Tracheal epithelial cell (primary cell): ENCODE results near the gene PLOD3. TPM values are rescaled to one million over a fixed set of nuclear protein-coding genes. Genes with fewer than 3 reads are reported as not detected.

Source experiments
- total RNA-seq: library from RNA; depleted of rRNA; stranded (reverse); fragments of >200 nt; gene quantifications from 2 replicates; pipeline ENCODE4 v1.2.1, GENCODE V29; 2014

The PLOD3 gene, protein sequence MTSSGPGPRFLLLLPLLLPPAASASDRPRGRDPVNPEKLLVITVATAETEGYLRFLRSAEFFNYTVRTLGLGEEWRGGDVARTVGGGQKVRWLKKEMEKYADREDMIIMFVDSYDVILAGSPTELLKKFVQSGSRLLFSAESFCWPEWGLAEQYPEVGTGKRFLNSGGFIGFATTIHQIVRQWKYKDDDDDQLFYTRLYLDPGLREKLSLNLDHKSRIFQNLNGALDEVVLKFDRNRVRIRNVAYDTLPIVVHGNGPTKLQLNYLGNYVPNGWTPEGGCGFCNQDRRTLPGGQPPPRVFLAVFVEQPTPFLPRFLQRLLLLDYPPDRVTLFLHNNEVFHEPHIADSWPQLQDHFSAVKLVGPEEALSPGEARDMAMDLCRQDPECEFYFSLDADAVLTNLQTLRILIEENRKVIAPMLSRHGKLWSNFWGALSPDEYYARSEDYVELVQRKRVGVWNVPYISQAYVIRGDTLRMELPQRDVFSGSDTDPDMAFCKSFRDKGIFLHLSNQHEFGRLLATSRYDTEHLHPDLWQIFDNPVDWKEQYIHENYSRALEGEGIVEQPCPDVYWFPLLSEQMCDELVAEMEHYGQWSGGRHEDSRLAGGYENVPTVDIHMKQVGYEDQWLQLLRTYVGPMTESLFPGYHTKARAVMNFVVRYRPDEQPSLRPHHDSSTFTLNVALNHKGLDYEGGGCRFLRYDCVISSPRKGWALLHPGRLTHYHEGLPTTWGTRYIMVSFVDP
- 24.7 and 37.4 TPM in 2 replicates for total RNA-seq

DNA sequence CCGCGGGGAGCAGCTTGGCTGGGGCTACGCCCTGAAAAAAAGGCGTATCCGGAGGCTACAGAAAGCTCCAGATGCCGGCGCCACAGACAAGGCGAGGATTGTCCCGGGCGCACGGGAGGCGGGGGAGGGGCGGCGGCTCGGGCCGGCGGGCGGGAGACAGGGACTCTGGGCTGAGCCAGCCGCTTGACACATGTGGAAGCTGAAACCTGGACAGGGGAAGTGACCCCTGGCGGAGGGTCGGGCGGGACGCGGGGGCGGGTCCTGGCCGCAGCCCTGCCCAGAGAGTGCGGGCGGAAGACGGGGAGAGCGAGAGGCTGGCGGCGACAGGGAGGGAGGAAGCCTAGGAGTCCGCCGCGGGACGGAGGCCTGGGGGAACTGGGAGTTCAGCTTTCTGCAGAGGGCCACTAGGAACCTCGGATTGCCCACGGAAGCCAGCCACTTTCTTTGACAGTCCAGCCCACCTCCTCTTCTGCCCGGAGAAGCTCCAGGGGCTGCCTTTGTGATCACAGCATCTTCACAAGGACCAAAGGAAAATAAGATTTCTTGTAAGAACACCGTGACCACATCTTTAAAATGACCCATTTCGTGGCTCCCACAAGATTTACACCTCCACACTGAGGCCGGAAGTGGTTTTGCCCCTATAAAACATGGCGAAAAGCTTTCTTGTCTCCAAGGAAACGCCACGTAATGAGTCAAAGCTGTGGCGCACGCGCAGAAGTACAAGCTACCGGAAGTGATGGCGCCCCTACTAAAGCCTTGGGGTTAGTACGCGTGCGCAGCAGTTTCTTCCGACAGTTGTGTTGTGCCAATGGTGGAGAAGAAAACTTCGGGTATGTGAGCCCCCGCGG lies at the start of gene PLOD3, which contains the start of gene ZNHIT1:
PLOD3 (minus strand) TSS at position 194 of the 848 bp plus-strand sequence. CDS start 307 bp downstream, outside the sequence.
ZNHIT1 (plus strand) TSS at position 778 of the 848 bp plus-strand sequence; CDS start at position 809, 31 bp downstream.

DNA sequence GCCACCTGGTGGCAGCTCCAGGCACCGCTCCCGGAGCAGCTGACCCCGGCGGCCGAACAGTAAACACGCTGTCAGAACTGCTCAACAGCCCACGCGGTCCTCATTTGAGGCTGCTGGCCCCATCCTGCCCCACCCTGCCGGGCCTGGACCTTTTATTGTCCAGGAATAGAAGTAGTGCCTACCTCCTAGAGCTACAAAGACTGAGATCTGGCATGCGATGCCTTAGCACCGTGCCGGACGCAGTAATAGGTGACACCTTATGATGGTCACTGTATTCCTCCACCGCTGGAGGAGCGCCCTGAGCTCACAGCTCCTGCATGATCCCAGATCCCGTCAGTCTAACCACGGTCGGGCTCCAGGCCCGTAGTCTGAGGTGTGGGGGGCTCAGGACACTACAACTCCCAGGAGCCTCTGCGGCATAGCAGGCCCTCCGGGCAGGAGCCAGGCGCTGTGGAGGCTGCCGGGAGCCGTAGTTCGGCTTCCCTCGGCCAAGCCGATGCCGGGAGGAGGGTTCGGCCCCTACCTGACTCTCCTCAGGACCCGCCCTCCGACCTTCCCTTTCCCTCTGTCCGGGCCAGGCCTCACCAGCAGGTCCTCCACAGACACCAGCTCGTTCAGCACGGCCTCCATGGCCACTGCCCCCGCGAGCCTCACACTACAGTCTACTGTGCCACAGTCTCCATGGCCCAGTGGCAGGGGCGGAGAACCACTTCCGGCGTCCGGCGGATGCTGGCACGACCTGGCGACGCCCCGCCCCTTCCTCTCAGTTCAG lies 27.2 kb upstream of the PLOD3 start, which contains the start of gene FIS1:
FIS1 (minus strand) TSS at position 707 of the 772 bp plus-strand sequence; CDS start at position 630, 77 bp downstream.

DNA sequence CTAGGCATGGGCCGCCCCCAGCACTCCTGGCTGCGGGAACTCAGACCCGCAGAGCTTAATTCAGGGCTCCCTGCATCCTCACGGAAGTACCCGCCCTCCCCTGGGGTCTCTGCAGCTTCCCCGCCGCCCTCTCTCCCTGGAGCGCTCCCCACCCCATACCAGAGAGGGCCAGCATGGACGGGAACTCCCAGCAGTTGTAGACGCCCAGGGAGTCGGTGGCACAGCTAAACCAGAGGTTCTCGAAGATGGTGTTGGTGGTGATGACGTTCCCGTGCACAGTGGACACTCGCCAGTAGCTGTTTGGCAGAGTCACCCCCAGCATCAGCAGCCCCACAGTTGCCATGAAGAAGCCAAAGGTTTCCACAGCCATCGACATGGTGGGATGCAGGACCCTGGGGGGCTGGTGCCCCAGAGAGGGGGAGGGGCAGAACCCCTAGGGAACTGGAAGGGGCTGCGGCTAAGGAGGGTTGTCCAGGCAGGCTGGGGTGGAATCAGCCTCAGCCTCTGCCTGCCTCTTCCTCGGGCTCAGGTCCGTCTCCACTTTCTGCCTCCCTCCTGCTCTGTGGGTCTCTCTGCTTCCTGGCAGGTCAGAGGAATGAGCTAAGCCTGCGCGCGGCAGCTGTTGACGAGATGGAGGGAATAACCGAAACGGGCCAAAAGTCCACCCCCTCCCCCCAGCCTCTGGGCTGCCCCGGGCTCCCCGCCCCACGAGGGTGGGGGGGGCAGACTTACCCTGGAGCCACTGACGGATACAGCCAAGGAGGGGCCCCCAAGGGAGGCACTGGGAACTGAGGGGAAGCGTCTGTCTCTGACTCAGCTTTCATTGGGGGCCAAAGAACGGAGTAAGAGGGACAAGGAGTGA lies 20.1 kb upstream of the PLOD3 start, which contains the start of gene CLDN15:
CLDN15 (minus strand) TSS at position 597 of the 862 bp plus-strand sequence; CDS start at position 376, 221 bp downstream.

DNA sequence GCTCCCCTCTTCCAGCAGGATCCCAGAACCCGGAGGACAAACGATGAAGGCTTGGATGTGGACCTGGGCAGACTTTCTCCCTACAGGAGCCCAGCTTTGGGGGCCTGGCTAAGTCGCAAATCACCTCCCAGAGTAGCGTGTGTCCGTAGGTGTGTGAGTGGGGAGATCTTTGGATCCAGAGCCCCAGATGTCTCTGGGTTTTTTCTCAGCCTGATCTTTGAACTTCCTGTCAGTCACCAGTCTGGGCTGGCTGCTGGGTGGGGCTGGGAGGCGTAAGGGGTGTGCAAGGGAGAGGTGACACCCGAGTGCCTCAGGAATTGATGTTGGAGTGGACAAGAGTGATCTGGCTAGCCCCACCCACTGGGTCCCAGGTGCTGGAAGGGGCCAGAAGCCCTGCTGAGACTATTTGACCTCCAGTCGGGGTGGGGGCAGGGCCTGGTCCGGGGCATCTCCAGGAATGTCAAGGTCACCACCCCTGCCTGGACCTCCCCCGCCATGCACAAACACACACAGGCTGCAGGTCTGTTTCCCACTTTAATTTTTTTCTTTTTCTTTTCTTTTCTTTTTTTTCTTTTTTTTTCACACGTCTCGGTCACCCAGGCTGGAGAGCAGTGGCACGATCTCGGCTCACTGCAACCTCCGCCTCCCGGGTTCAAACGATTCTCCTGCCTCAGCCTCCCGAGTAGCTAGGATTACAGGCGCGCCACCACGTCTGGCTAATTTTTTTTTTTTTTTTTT lies 16.4 kb downstream of the PLOD3 start, which contains the start of gene MOGAT3:
MOGAT3 (minus strand) TSS at position 175 of the 738 bp plus-strand sequence. CDS start 182 bp downstream, outside the sequence.

DNA sequence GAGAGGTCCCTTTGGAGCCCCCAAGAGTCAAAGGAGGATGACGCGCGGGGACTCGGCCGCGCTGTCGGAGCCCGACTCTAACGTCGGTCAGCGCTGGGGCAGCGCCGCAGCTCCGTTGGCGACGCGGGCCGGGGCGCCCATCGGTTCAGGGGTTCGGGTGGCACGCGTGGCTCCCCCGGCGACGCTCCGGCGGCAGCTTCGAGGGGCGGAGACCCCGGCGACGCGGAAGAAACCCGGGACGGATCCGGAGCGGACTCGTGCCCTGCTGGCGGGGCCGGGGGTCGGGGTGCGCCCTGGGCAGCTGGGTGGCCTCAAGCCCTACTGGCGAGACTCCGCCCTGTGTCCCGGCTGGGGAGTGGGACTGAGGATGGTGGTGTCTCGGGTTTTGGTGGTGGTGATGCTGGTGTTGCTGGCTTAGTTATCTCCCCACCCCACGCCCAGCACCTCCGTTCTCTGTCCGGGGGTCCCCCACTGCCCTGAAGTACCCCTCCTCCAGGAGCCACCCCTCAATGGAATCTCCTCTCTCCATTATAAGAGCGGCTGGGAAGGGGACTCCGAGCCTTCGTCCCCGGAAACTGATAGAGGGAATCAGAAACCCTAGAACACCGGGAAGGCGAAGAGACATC lies 37.1 kb downstream of the PLOD3 start, which contains the start of gene NAT16:
NAT16 (minus strand) TSS at position 164 of the 626 bp plus-strand sequence. CDS start 5,486 bp downstream, outside the sequence.

DNA sequence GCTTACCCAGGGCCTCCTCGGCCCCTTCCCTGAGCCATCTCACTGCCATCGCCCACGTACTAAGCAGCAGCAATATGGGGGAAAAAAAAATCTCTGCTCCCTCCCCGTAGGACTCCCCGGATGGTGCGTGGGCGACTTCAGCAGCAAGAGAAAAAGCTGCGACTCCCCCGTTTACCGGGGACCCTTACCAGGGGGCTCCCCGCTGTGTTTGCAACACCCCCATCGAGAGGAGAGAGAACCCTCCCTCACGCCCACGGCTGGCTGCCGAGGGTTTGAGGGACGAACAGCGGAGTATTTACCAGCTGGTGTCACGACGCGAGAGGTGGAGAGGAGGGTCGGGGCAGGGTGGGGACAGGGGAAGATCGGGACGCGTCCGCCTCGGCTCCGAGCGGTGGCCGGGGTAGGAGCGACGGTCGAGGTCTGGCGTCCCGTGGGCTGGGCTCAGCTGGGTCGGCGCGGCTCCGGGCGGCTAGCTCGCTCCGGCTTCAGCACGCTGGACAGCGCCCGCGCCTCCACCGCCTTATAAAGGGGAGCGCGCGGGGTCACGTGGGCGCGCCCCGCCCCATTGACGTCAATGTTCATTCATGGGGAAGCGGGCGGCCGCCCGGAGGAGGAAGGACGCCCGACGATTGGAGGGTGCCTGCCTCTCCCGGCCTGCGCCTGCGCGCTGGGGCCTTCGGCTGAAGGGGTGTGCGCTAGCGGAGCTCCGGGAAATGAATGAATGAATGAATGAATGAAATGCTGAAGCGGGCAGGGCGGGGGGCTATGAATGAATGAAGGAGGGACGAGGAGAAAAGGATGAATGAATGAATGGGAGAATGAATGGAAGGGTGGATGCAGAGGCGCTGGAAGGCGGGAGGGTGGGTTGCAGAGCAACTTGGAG lies 52.1 kb downstream of the PLOD3 start, which contains the start of gene VGF:
VGF (minus strand) TSS at position 495 of the 883 bp plus-strand sequence. CDS start 726 bp downstream, outside the sequence.

Other genes starting within 250 kb of the PLOD3 start
- gene MUC12, start 248.0 kb downstream of the PLOD3 start, total RNA-seq, result not detected in 2 replicates
- not detected in 2 replicates for gene MUC17, start 197.5 kb downstream of the PLOD3 start, total RNA-seq
- gene TRIM56, start 132.1 kb downstream of the PLOD3 start, total RNA-seq, result 8.2 and 9.6 TPM in 2 replicates
- 126 and 446 TPM in 2 replicates for gene SERPINE1, start 90.5 kb downstream of the PLOD3 start, total RNA-seq
- gene AP1S1, start 63.1 kb downstream of the PLOD3 start, total RNA-seq, result 116 and 212 TPM in 2 replicates
- 0.24 TPM in 1 of 2 replicates, not detected in the other for gene VGF, start 52.0 kb downstream of the PLOD3 start, total RNA-seq
- not detected in 2 replicates for gene NAT16, start 37.3 kb downstream of the PLOD3 start, total RNA-seq
- not detected in 2 replicates for gene MOGAT3, start 16.5 kb downstream of the PLOD3 start, total RNA-seq
- gene ZNHIT1, start 584 bp upstream of the PLOD3 start, total RNA-seq, result 91.8 and 104 TPM in 2 replicates
- 1.4 and 1.7 TPM in 2 replicates for gene CLDN15, start 20.2 kb upstream of the PLOD3 start, total RNA-seq
- 174 and 207 TPM in 2 replicates for gene FIS1, start 27.5 kb upstream of the PLOD3 start, total RNA-seq
- 9.6 and 10.2 TPM in 2 replicates for gene IFT22, start 104.2 kb upstream of the PLOD3 start, total RNA-seq
- gene COL26A1, start 145.3 kb upstream of the PLOD3 start, total RNA-seq, result not detected in 2 replicates